ENCODE data around the gene C4orf50. TPM values are rescaled to one million over a fixed set of nuclear protein-coding genes. Genes with fewer than 3 reads are reported as not detected.

C4orf50 gene
- under 1 TPM; 0.07 TPM for total RNA-seq

DNA sequence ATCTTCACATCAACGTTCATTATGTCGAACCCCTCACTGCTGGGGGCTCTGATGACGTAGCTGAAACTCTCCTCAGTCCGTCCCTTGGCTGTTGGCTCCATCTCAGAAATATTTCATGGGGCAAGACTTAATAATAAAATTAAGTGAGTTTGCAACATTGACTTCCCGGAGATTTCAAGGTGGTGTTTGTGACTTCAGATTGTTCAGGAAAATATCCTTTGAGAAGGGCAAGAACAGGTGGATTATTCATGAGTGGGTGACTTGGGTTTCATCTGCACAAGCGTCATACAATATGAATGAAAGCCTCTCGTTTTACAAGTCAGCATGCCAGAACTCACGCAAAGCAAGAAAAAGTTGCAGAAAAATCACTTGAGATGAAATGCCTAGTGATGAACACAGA is at the start of gene C4orf50:
Gene C4orf50 (minus strand): TSS at position 101 of the 400 bp plus-strand sequence.
- peaks cover 9% of the 10 kb centered on the region for H3K27me3 Mint-ChIP-seq
- CTCF ChIA-PET, result interaction anchor here (0.8 to 1.0 kb wide), 2 partner anchors 9 to 12 kb away, joined by 4 read pairs; no protein-coding TSS in a partner anchor

GRCh38 chr4:6065934-6066590 is 47.8 kb upstream of the C4orf50 start:
- Mint-ChIP-seq H3K4me3 (no peak overlapping the region), H3K4me1 (ENCODE audit: low read depth) (no peaks in the 10 kb centered on the region), H3K36me3 (ENCODE audit: low read depth) (no peaks in the 10 kb centered on the region), H3K27ac (no peak overlapping the region), H3K9me3 (peaks cover 3% of the 10 kb centered on the region), H3K27me3 (no peaks in the 10 kb centered on the region)
- ATAC-seq (no peak), DNase-seq (no peak)
- ChIA-PET CTCF (interaction anchor here (0.7 kb wide), 1 partner anchor 265 kb away, joined by 3 read pairs; no protein-coding TSS in a partner anchor), POLR2A (no interaction called here)
- TF ChIP-seq CTCF (IDR thresholded peaks at IDR 0.05), result no peak
- intact Hi-C loops (cut with micrococcal nuclease), result no loop called here

More for the DNA sequence above, at the start of gene C4orf50:
- POLR2A ChIA-PET, result no interaction called here
- intact Hi-C loops (cut with micrococcal nuclease), result no loop called here
- Mint-ChIP-seq H3K9me3 (no peaks in the 10 kb centered on the region), H3K4me1 (ENCODE audit: low read depth) (no peaks in the 10 kb centered on the region), H3K4me3 (no peak within 1 kb of the TSS), H3K36me3 (ENCODE audit: low read depth) (no peaks in the 10 kb centered on the region), H3K27ac (no peak within 1 kb of the TSS)
- ATAC-seq, result no peak
- TF ChIP-seq CTCF (IDR thresholded peaks at IDR 0.05), result no peak
- no peak for DNase-seq

- ChIA-PET POLR2A (no interaction called here), CTCF (no interaction called here)
- intact Hi-C loops (cut with micrococcal nuclease), result no loop called here
- H3K4me1 Mint-ChIP-seq (ENCODE audit: low read depth), result no peaks in the 10 kb centered on the region
- DNase-seq (no peak), ATAC-seq (no peak)
- no peaks in the 10 kb centered on the region for H3K27me3 Mint-ChIP-seq
- no peak overlapping the region for H3K4me3 Mint-ChIP-seq
- peaks cover 7% of the 10 kb centered on the region for H3K9me3 Mint-ChIP-seq
- no peak overlapping the region for H3K27ac Mint-ChIP-seq
- no peaks in the 10 kb centered on the region for H3K36me3 Mint-ChIP-seq (ENCODE audit: low read depth)
- TF ChIP-seq CTCF (IDR thresholded peaks at IDR 0.05), result no peak
Measured at GRCh38 chr4:6065166-6065565, 46.9 kb upstream of the C4orf50 start.

GRCh38 chr4:6064383-6064782 is 46.2 kb upstream of the C4orf50 start:
- intact Hi-C loops (cut with micrococcal nuclease), result no loop called here
- Mint-ChIP-seq H3K27me3 (no peaks in the 10 kb centered on the region), H3K27ac (no peak overlapping the region), H3K4me3 (no peak overlapping the region), H3K9me3 (peaks cover 10% of the 10 kb centered on the region), H3K4me1 (ENCODE audit: low read depth) (no peaks in the 10 kb centered on the region), H3K36me3 (ENCODE audit: low read depth) (peaks cover 1% of the 10 kb centered on the region)
- ChIA-PET CTCF (no interaction called here), POLR2A (no interaction called here)
- no peak for TF ChIP-seq CTCF (IDR thresholded peaks at IDR 0.05)
- no peak for ATAC-seq
- no peak for DNase-seq

DNA sequence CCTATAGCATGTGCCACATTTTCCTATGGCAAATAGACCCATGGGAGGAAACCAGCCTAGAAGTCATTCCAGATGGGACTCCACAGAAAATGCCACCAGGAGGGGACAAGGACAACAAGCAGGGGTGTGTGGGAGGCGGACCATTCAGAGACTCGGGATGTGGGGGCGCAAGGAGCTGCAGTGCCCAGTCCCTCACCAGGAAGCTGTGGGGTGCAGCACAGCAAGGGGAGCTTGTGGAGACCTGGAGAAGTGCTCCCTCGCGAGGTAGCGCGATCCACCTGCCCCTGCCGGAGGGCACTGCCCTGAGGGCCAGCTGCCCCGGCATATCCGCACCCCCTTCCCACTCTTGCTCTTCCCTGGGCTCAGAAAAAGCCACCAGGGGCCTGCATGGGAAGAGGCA is 45.5 kb upstream of the C4orf50 start:
- Mint-ChIP-seq H3K9me3 (peaks cover 16% of the 10 kb centered on the region), H3K4me1 (ENCODE audit: low read depth) (no peaks in the 10 kb centered on the region), H3K27ac (no peak overlapping the region), H3K27me3 (no peaks in the 10 kb centered on the region), H3K36me3 (ENCODE audit: low read depth) (peaks cover 6% of the 10 kb centered on the region), H3K4me3 (no peak overlapping the region)
- DNase-seq, result no peak
- intact Hi-C loops (cut with micrococcal nuclease), result no loop called here
- CTCF ChIA-PET, result no interaction called here
- ATAC-seq, result no peak
- POLR2A ChIA-PET, result no interaction called here
- TF ChIP-seq CTCF (IDR thresholded peaks at IDR 0.05), result no peak

Measured in activated CD8-positive, alpha-beta T cell treated with anti-CD3 and anti-CD28 coated beads for 36 hours (primary cell).